ENCODE data around the gene SCLY.
"Not testable (repeated sequence)": the region's sequence is repeated elsewhere in the genome, so short reads cannot be mapped to it uniquely, and the experiment has no call there.

The SCLY gene

DNA sequence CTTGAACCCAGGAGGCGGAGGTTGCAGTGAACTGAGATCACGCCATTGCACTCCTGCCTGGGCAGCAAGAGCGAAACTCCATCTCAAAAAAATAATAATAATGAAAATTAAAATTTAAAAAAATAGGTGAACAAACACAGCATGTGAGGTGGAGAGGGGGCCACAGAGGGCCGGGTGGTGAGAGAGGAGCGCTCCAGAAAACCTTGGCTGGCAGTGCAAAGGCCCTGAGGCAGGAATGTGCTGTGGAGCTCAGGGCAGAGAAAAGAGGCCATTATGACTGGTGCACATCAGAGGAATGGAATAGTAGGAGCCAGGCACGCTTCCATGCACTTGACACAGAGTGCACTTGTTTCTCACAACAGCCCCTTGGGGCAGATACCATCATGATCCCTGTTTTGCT lies 21.6 kb upstream of the SCLY start:
- intact Hi-C loops (cut with DNase I), result no loop called here

DNA sequence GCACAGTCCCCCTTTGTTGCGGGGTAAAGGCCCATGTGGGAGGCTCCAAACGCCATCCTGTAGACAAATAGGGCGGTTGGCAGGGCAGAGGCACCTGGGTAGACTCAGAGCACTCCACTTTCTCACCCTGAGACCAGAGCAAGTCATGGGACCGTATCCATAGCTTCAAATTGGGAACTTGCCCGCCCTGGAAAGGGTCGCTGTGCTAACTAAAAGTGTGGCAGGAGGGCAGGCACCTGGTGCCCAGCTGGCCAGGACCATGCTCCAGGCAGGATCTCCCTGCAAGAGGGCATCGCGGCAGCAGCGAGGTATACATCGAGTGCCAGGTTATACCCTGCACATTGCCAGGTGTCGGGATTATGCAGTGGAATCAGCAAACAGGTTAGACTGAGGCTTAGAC lies 20.8 kb upstream of the SCLY start:
- peak in 2 of 10 donors; percentile 61 to 79 for DNase-seq
- intact Hi-C loops (cut with DNase I), result no loop called here

More for the DNA sequence above, 21.6 kb upstream of the SCLY start:
- DNase-seq, result no peak

DNA sequence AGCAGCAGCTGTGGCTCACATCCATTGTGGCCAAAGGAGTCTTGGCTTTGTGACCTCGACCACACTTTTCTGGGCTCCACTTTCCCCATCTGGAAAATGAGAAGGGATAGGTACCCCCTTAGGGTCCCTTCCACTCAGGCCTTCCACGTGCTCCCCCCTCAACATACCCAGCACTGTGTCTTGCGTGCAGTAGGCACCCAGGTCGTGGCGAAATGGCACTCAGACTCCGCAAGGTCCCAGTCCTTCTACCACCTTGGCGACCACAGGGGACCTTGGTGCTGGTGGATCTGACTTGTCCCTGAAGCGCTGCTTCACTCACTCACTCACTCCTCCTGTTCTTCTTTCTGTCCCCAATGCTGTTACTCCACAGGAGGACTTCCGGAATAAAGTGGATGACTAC lies 19.9 kb upstream of the SCLY start:
- intact Hi-C loops (cut with DNase I), result no loop called here
- peak in 1 of 10 donors; percentile 79 for DNase-seq

DNA sequence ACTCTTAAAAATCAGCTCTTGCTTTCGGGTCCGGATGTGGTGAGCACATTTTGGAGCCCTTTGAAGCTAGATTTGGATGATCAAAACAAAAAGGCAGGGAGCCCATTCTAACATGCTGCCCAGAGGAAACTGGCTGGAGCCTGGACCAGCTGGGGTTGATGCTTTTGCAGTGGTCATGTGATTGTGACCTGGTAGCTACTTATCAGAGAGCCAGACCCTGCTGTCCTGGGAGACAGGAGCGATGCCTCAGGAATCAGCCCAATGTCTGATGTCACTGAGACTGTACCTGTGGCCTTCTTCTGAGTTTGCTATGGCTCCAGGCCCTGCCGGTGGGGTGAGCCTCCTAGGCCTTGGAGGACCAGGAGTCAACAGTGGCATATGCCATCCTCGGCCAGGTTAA lies 18.7 kb upstream of the SCLY start:
- peak in 1 of 10 donors; percentile 70 for DNase-seq
- intact Hi-C loops (cut with DNase I), result no loop called here

DNA sequence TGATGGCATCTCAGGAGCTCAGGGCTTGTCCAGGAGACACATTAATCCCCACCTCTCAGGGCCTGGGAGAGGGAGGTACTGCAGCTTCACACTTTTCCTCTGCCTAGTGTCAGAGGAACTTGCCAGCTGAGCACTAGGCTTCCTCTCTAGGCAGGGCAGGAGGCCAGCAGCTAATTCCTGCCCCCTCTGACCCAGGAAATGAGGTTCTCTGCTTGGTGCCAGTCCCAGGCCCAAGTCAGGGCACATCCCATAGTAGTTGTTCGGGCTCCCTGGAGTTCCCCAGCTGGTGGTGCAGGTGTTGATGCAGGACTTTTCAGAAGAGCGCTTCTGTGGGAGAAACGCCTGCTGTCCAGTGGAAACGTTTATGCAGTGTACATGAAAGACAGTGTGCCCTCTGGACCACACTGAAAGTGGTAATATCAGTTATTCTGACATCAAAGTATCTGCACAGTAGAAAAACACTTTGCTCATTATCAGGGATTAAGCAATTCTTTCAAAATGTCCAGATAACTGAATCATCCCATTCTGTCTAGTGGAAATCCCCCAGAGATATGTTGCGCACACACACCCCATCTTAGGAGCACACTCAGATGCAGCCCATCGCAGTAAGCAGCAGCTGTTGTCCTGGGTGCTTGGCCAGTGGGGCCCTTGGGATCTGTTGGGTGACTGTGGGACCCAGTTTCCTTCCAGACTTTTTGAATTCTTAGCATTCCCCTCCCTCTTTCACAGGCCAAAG lies 17.8 kb upstream of the SCLY start:
- intact Hi-C loops (cut with DNase I), result no loop called here
- DNase-seq, result peak in 1 of 10 donors; percentile 67

DNA sequence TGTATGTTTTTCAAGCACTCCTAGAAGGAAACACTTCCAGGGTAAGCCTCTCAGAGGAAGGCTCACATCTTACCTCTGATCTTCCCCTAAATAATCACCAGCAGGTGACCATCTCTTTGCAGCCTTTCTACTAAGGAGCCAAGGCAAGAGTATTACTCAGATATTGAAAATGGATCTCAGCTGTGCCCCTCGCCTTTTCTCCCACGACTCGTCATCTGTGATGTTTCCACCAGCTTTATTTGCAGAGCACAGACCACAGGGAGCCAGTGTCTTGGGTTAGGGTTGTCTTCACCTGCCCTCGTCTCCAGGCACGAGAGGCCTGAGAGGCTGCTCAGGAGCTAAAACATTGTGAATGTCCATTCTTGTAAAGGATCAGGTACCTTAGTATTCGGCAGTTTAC lies 16.9 kb upstream of the SCLY start:
- intact Hi-C loops (cut with DNase I), result no loop called here
- DNase-seq, result no peak

DNA sequence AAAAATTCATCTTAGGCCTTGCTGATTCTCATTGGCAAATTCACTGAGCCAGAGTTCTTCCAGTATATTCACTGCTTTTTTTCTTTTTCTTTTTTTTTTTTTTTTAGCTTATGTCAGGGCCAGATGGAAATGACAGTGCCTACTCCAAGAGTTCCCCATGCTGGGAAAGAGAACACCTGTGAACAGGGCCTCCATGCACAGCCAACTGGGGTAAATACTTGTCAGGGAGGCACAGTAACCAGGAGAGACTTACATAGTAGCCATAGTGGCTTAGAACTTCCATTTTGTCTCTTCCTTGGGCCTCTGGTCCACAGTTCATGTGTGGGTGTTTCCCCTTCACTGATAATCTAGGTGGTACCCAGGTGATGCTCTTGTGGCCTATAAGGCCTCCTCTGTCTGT lies 15.2 kb upstream of the SCLY start:
- intact Hi-C loops (cut with DNase I), result no loop called here

DNA sequence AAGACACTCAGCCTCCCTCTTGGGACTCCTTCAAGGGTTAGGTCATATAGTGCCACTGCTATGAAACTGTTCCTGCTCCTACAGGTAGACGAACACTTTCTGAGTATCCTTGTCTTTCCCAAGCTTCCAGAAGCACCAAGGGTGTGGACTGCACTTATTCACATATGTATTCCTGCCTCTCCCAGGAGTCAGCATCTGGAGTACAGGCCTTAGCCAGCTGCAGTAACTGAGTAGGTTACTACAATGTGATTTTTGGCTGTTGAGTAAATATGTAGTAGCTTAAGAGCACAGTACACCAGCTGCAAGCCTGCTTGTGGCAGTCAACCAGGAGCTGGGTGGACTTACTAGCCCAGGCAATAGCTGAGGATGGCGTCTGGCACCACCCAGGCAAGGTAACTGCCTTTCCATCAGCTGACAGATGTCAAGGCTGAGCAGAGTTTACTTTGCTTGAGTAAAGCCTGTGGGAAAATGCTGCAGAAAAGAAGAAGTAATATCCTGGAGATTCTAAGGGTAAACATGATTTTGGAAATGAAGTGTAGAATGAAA lies 14.0 kb upstream of the SCLY start:
- no peak for DNase-seq
- intact Hi-C loops (cut with DNase I), result no loop called here

More for the DNA sequence above, 15.2 kb upstream of the SCLY start:
- no peak for DNase-seq

DNA sequence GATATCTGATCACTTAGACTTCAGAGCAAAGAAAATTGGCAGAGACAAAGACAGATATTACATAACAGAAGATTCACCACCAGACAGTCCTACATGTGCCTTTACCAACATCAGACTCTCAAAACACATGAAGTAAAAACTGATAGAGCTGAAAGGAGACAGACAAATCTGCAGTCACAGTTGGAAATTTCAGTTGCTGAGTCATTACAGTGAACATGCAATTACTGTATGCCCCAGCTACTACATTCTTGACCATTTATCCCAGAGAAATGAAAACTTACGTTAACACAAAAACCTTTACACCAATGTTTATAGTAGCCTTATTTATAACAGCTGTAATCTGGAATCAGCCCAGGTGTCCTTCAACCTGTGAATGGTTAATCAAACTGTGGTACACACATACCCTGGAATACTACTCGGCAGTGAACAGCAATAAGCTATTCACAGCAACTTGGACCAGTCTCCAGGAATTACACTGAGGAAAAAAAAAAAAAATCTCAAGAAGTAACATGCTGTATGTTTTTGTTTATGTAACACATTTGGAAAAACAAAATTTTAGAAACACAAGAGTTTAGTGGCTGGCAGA lies 7.5 kb upstream of the SCLY start:
- intact Hi-C loops (cut with DNase I), result no loop called here
- no peak for DNase-seq

DNA sequence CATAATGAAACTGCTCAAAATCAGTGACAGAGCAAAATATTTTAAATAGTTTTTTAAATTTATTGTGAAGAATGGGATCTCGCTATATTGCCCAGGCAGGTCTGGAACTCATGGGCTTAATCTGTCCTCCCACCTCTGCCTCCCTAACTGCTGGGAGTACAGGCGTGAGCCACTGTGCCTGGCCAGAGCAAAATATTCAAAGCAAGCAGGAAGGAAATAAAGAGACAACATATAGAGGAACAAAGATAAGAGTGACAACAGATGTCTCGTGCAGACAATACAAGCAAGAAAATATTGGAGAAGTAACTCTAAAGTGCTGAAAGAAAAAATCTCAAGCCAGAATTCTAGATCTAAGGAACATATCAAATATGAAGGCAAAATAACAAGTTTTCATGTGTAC lies 5.0 kb upstream of the SCLY start:
- intact Hi-C loops (cut with DNase I), result no loop called here
- no peak for DNase-seq

DNA sequence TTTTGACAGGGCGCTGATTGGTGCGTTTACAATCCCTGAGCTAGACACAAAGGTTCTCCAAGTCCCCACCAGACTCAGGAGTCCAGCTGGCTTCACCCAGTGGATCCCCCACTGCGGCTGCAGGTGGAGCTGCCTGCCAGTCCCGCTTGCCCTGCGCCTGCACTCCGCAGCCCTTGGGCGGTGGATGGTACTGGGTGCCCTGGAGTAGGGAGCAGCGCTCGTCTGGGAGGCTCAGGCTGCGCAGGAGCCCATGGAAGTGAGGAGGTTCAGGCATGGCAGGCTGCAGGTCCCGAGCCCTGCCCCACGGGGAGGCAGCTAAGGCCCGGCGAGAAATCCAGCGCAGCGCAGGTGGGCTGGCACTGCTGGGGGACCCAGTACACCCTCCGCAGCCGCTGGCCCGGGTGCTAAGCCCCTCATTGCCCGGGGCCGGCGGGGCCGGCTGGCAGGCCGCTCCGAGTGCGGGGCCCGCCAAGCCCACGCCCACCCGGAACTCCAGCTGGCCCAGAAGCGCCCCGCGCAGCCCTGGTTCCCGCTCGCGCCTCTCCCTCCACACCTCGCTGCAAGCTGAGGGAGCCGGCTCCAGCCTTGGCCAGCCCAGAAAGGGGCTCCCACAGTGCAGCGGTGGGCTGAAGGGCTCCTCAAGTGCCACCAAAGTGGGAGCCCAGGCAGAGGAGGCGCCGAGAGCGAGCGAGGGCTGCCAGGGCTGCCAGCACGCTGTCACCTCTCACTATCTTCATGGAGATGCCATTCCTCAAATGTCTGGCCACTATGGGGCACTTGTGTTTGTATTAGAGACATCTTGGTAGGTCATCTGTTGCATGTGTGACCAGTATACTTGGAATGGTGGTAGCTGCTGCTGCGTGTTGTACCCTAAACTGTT lies 2.9 kb upstream of the SCLY start:
- intact Hi-C loops (cut with DNase I); DNase-seq: not testable (repeated sequence)

DNA sequence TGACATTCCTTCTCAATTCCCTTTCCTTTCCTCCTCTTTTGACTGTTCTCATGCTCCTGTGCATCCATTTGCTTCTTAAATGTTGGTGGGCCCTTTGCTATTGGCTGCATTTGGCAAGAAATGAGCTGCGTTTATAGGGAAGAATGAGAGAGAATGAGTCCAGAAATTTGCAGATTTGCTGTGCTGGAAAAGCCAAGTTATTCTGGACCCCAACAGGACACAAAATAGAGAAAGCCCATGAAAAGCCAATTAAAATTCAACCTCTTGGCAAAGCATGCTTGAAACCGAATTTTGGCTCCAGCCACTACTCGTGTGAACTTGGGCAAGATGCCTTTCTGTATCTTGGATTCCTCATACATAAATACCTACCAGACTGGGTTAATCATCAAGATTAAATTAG lies 1.3 kb upstream of the SCLY start:
- intact Hi-C loops (cut with DNase I), result no loop called here
- DNase-seq, result no peak

DNA sequence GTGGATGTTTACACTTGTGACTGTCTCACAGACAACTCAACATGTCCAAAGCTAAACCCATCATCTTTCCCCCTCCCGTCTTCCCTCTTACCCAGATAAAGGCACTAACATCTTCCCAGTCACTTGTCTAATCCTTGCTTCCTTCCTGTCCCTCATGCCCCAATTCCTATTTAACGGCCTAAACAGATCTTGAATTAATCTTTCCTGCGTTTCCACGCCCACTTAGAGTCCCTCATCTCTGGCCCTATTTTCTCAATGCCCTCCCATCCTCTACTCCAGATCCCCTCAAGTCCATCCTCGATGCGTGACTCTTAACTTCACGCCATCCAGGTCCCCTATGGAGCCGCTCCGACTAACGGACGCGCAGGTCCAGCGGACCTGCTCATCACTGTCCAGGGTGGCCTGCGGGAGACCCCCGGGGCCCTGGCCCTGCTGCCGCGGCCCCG lies 682 bp upstream of the SCLY start:
- intact Hi-C loops (cut with DNase I), result loop anchor here (2.0 kb wide), 1 partner anchor 93 kb away; the partner anchor contains the start of gene UBE2F
- DNase-seq, result no peak

DNA sequence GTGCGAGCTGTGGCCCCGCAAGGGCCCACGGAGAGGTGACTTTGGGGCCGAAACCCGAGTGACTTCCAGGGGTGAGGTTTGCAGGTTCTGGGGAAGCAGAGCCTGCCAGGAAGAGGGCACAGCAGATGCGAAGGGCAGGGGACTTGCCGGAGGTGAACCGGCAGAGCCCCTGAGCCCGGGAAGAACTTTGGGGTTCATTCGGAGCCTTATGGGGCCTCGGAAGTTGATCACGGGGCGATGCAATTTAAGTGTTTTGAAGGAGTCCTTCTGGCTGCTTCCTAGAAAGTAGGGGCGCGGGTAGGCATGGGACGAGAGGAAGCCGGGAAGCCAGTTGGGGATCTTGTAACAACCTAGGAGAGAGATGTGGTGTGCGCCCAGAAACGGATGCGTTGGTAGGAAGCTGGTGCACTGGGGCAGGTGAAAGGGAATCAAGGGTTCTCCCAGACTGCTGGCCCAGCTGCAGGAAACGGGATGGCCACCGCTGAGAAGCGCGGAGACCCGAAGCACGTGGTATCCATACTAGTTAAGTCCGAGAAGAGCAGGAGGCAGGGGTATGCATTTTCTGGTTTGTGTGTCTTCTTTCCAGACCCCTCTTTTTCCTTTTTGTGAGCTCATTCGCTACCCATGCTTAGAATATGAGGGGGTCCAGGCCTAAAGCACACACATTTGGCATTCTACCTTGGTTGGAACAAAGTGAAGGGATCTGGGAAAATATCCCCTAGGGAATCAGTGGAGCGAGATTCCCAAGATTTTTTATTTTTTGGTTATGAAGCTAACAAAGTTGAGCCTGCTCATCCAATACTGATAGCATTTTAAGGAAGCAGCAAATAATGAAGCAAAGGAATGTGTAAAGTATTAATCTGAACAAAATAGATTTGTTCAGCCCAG lies 758 bp downstream of the SCLY start:
- intact Hi-C loops (cut with DNase I), result loop anchor here (2.0 kb wide), 1 partner anchor 95 kb away; the partner anchor contains the start of gene UBE2F
- peak in 5 of 10 donors; percentile 25 to 87 (median 33) for DNase-seq

DNA sequence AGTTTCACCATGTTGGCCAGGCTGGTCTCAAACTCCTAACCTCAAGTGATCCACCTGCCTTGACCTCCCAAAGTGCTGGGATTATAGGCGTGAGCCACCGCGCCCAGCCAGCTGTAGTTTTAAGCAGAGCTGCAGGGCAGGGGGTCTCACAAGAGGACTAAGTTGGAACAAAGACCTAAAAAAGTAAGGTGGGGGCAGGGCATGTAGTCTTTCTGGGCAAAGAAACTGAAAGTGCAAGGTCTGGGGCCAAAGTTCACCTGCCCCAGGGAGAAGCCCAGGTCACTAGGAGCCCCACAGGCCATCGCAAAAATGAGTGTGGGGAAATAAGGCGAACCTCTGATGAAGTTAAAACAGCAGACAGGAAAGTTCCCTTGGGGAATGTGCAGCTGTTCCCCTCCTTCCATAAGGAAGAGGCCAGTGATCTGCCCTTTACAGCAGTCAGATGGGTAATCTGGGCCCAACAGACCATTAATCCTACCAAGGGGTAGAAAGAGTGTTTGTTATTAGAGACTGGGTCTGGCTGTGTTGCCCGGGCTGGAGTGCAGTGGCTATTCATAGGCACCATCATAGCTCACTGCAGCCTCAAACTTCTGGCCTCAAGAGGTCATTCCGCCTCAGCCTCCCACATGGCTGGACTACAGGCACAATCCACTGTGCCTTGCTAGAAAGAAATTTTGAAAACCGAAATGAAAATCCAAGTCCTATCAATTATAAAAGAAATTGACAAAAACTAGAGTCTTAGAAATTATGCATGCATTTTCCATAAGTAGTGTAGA lies 2.8 kb downstream of the SCLY start:
- intact Hi-C loops (cut with DNase I), result no loop called here
- no peak for DNase-seq

DNA sequence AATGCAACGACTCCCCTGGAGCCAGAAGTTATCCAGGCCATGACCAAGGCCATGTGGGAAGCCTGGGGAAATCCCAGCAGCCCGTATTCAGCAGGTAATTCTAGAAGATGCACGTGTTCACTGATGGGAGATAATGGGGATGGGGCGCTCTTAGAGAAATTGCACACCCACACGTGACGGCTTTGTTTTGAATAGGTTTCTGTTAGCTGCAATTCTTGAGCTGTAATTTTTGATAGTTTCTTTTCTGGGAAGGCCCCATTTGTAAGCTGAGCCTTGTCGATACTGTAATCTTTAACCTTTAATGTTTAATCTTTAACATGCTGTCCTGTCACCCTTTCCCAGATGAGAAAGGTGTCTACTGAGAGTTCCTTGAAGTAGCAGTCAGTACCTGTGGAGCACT lies 3.6 kb downstream of the SCLY start:
- DNase-seq, result no peak
- intact Hi-C loops (cut with DNase I), result no loop called here

DNA sequence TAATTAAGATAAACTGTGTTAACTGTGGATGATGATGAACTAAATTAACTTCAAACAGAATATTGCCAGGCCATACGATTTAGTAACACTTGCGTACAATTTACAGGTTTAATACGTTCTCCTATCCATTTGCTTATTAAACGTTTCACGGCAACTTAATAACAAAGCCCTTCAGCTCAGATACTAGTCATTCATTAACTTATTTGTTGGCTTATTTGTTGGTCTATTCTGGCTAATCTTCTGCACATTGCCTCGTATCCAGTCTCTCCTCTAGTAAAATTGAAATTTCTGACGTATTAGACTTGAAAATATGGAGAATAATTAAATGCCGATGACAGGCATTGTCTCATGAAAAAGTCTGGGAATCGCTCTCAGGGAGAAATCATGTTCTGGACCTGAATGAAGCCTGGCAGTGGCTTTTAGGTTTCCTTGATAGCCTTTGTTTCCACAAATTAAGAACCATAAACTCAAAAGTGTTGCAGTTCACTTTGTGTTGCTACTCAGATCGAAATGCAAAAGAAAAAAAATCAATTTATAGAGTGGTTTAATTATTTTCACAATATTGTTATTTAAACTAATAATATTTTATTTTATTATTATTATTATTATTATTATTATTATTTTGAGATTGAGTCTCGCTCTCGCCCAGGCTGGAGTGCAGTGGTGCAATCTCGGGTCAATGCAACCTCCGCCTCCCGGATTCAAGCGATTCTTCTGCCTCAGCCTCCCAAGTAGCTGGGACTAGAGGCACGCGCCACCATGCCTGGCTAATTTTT lies 4.5 kb downstream of the SCLY start:
- no peak for DNase-seq
- intact Hi-C loops (cut with DNase I), result no loop called here

DNA sequence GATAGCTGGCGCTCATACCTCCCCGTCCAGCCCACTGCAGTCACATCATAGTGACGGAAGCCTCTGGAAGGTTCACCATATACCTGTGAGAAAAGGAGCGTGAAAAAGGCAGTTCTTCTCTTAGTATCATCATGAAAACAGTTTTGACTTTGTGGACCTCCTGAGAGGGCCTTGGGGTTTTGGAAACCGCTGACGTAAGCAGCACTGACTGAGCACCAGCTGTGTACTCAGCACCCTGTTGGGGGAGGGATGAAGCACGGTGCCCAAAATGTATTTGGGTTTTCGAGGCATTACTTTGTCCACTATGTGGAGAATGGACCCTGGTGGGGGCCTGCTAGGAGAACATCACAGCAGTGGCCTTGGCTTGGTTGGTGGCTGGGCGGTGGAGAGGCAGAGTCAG lies 5.4 kb downstream of the SCLY start:
- DNase-seq, result no peak
- intact Hi-C loops (cut with DNase I), result no loop called here
